NCI-H345 (cell line): ENCODE results near the gene RAPGEF6.
"Not testable (repeated sequence)": the region's sequence is repeated elsewhere in the genome, so short reads cannot be mapped to it uniquely, and the experiment has no call there.

ENCODE experiments used
- DNase-seq: peaks from one replicate; lab custom pipeline; 2025; lab: John Stamatoyannopoulos, UW

Gene RAPGEF6

DNA sequence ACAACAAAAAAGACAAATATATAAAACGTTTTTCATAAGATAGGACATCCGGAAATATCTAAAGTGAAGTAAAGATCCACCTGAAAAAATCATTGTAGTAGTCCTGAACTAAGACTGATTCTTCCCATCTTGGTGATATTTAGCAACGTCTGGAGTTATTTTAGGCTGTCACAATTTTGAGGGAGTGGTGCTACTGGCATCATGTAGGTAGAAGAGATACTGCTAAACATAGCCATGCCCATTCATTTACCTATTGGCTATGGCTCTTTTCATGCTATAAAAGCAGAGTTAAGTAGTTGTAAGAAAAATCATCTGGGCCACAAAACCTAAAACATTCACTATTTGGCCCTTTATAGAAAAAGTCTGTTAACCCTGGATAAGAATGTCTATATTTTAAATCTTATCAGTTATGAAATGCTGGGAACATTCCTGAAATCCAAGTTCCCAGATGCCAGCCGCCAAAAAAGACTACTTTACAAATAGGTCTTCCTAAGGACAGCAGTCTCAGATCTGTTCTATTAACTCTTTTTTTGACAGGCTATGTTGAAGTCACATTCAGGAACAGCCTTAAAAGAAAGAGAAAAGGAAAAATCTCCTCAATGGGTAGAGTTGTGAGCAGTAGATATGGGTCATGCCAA is 27.0 kb downstream of the RAPGEF6 start:
- DNase-seq: no peak

GRCh38 chr5:131607418-131607817 is 27.6 kb downstream of the RAPGEF6 start:
- DNase-seq: no peak

DNA sequence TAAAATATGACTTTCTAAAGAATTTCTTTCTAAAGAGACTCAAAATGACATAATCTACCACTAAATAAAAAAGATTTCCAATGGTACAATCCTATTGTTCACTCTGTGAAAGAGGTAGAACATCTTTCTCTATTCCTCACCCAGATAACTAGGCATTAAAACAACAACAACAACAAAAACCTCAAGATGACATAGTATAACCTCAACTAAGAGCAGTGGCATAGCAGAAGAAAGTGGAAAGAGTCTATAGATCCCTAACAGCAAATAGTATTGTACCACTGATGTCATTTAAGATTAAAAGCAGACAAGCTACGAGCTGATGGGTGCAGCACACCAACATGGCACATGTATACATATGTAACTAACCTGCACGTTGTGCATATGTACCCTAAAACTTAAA is 29.9 kb downstream of the RAPGEF6 start:
- DNase-seq: no peak

DNA sequence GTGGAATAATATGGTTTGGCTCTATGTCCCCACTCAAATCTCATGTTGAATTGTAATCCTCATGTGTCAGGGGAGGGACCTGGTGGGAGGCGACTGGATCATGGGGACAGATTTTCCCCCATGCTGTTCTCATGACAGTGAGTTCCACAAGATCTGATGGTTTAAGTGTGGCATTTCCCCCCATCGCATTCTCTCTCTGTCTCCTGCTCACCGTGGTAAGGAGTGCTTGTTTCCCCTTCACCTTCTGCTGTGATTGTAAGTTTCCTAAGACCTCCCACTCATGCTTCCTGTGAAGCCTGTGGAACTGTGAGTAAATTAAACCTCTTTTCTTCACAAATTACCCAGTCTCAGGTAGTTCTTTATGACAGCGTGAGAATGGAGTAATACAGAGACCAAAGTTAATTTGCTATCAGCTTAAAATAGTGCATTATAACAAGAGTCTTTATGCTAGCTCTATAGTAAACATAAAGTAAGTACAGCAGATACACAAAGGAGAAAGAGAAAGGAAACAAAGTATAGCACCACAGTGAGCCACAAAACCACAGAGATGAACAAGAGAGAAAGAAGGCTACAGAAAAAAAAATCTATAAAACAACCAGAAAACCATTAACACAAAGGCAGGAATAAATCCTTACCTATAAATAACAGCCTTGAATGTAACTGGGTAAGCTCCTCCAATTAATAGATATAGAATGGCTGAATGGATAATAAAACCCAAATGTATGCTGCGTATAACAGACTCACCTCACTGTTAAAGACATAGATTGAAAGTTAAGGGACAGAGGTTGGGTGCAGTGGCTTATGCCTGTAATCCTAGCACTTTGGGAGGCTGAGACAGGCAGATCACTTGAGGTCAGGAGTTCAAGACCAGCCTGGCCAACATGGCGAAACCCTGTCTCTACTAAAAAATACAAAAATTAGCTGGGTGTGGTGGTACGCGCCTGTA is 39.7 kb downstream of the RAPGEF6 start:
- no peak for DNase-seq

- DNase-seq: no peak
Measured at GRCh38 chr5:131593921-131594320, 41.1 kb downstream of the RAPGEF6 start.

GRCh38 chr5:131593436-131593835 is 41.6 kb downstream of the RAPGEF6 start:
- DNase-seq: not testable (repeated sequence)

DNA sequence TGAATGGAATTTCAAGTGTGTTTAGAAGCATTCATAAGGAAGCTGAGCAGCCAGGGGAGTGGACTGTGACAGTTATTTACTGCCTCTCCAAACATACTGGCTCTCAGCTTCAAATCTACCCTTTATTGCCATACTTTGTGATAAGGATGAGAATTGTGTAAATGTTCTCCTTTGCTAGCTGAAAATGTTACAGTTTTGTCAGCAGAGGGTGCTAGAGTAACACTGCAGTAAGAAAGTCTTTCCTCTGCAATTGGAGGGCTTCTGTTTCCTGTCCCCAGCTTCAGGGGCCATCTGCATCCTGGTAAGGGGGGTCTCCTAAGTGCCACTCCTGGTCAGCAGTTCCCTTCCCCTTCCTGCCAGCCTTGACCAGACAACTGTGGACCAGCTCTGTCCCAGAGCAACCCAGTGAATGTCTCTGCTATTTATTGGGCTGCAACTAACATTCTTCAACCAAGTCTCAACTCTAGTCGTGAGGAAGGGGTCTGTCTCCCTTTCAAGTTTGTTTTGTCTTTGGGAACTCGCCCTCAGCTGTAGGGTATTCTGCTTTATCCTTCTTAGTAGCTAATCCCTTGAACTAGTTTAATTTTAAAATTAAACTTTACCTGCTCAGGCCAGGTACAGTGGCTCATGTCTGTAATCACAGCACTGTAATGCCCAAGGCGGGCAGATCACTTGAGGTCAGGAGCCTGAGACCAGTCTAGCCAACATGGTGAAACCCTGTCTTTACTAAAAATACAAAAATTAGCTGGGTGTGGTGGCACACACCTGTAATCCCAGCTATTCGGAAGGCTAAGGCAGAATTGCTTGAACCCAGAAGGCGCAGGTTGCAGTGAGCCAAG is 45.3 kb downstream of the RAPGEF6 start:
- DNase-seq: peak; percentile 9

DNA sequence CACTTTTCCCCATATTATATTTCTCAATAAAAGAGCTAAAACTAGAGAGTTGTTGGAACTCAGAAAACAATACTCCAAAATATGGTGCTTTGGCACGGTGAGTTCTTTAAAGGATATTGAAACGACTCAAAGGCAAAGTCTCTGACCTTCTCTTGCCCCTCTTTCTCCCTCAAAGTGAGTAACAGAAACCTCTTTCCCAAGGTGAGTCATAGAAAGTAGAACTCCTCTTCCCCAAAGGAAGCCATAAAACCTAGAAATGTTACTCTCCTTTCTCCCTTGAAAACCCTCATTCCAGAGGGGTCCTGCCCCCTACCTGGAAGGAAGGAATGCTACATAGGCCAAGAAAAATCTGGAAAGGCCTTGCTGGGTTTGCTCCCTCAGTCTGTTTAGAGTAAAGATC is 47.5 kb downstream of the RAPGEF6 start:
- DNase-seq: no peak

GRCh38 chr5:131581702-131582101 is 53.3 kb downstream of the RAPGEF6 start:
- no peak for DNase-seq

DNA sequence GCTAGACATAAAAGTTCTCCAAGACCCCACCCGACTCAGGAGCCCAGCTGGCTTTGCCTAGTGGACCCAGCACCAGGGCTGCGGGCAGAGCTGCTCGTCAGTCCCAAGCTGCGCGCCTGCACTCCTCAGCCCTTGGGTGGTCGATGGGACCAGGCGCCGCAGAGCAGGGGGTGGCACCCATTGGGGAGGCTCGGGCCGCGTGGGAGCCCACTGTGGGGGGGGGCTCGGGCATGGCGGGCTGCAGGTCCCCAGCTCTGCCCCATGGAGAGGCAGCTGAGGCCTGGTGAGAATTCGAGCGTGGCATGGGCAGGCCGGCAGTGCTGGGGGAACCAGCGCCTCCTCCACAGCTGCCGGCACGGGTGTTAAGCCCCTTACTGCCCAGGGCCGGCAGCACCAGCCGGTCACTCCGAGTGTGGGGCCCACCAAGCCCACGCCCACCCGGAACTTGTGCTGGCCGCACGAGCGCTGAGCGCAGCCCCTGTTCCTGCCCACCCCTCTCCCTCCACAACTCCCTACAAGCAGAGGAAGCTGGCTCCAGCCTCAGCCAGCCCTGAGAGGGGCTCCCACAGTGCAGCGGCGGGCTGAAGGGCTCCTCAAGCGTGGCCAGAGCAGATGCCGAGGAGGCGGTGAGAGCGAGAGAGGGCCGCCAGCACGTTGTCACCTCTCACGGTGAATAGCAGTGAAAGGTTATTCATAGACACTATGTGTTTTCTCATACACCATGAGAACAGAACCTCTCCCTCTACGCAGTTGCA is 54.9 kb downstream of the RAPGEF6 start:
- no peak for DNase-seq

DNA sequence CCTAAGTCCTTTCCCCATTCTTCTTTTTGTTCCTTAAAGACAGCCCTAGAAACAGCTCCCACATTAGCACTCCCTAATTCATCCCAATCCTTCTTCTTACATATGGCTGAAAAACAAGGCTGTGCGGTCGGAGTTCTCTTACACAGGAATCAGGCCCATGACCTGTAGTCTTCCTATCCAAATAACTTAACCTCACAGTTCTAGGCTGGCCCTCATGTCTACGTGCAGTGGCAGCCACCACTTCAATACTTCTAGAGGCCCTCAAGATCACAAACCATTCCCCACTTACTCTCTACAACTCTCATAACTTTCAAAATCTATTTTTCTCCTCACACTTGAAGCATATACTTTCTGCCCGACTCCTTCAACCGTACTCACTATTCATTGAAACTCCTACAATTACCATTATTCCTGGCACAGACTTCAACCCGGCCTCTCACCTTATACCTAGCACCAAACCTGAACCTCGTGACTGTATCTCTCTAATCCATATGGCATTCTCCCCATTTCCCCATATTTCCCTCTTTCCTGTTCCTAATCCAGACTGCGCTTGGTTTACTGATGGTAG is 59.3 kb downstream of the RAPGEF6 start:
- no peak for DNase-seq

- no peak for DNase-seq
Measured at GRCh38 chr5:131571669-131572168, 63.3 kb downstream of the RAPGEF6 start.

- DNase-seq: no peak
Measured at GRCh38 chr5:131570757-131571156, 64.3 kb downstream of the RAPGEF6 start.

- no peak for DNase-seq
Measured at GRCh38 chr5:131564229-131564652, 70.8 kb downstream of the RAPGEF6 start.

DNA sequence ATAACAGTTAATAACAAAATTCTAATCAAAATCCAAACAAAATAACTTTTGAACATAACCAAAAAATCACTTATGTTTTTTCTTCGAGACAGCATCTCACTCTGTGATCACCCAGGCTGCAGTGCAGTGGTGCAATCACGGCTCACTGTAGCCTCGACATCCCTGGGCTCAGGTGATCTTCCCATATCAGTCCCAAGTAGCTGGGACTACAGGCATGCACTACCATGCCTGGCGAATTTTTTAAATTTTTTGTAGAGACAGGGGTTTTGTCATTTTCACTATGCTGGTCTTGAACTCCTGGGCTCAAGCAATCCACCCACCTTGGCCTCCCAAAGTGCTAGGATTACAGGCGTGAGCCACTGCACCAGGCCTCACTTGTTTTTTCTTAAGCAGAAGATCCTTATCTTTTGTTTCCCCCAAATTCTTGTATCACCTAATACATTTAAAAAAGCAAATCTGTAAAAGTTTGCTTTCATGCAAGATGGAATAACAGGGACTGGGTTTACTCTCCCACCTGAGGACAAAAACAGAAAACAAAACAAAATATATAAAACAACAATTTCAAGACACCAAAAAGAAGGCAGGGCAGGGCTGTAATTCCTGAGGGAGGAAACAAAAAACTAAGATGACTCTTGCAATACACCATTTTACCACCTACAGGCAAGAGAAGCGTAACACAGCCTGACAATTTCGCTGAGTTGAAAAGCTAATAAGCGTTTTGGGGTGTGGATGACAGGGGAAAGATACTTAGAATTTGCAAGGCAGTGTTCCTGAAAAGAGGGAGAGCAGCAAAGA is 71.4 kb downstream of the RAPGEF6 start:
- DNase-seq: no peak

DNA sequence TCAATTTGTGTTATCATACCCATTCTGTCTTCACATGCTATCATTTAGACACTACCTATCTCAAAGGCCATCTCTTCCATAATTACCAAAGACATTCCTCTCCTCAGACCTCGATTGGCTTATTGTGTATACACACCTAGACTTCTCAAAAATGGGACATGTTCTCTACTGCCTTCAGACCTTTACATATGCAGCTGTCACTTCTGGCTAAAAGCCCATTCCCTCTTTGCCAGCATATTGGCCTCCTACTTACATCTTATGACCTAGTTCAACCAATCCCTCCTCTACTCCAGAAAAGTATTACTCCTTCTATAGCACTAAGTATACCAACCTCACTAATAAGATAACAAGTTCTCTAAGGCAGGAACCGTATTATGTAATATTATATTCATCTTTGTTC is 84.4 kb downstream of the RAPGEF6 start:
- DNase-seq: no peak

DNA sequence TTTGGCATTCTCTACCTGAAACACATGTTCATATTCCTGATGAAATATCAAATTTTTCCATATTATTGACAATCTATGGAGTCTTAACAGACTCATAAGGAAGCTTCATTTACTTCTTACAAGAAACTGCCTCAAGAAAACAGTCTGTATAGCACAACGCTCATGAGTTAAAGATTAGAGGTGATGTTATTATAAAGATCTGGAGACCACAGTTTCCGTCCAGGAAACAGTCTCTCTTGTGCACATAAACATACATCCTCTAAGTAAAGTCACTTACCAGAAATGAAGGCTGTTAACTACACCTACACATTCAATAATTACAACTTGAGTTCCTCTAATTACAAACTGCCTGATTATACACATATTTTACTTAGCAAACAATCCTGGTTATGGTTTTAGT is 86.9 kb downstream of the RAPGEF6 start:
- DNase-seq: no peak

DNA sequence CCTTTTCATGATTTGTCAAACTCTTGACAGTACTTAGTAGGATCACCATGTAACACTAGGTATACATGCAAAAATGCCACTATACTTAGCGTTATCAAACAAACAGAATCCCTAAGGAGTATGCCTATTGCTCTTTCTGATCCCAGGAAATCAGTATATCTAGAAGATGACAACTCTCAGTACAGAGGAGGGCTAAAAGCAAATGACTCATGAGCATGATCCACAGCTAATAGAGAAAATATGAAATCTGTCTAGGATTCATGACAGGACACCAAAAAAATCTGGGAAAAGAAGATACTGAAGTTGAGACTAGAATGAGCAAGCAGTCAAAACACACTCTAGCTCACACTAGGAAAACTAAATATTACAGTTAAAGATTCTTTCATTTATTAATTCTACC is 89.2 kb downstream of the RAPGEF6 start:
- no peak for DNase-seq

DNA sequence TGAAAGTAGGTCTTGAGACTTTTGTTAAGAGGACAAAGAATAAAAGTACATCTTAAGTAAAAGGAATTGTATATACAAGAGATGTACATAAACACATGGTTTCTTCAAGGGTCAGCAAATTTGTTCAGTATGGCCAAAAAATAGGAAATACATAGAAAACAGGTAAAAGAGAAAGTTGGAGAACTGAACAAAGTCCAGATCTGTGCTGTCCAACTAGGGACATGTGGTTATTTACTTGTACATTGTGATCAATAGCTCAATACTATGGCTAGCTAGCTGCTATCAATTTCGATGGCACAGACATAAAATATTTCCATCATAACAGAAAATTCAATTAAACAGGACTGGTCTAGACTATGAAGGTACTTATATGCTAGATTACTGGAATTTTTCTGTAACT is 92.3 kb downstream of the RAPGEF6 start:
- no peak for DNase-seq

GRCh38 chr5:131541762-131542161 is 93.3 kb downstream of the RAPGEF6 start:
- no peak for DNase-seq
